GM18502 (cell line): ENCODE measurements around the gene COL24A1.

Source experiments
- ATAC-seq: cut with Tn5 transposase; IDR thresholded peaks from one replicate; pipeline ENCODE4 v1.9.1; 2021; ENCODE audit warnings: mild to moderate bottlenecking; ENCODE audit not compliant: unreplicated experiment, poor library complexity

The COL24A1 gene

DNA sequence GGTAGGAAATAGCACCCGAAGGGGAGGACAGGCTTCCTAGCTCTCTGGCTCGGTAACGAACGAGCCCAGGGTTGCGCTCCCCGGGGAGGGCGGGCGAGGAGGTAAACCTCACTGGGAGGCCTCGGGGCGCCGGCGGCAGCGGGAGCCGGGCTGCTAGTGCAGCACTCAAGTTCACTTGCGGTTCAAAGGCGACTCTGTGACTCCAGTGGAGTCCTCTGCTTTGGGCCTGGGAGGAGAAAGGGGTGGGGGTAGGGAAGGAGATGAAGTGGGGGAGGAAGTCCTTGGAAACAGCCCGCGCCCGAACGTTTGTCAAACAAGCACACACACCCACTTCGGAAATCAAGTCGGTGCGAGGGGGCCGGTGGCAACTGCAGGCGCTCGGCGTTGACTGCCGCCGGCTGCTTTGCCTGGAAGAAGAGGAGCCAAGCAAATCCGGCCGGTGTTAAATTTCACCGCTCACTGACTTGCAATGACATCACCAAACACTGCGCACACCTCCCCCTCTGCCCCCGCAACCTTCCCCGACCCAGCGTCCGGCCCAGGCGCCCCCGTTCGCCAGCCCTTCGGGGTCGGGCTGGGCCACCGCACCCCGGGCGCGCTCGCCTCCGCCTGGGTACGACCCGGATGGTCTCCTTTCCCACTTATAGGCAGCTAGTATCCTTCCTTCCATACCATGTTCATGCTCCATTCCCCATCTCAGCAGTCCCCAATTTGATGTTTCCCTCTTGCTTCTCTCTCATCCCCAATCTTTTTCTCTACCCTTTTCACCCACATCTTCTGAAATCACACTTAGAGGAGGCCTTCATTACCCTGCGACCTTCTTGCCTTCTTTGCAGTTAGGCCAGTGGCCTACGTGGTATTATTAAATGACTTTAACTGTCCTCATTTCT, at the start of gene COL24A1:
Gene COL24A1 (minus strand): TSS at position 207 of the 890 bp plus-strand sequence. CDS start 376 bp downstream, outside the sequence.
- ATAC-seq = peak; percentile 61

GRCh38 chr1:86205741-86206140, 49.2 kb upstream of the COL24A1 start:
- ATAC-seq = no peak

DNA sequence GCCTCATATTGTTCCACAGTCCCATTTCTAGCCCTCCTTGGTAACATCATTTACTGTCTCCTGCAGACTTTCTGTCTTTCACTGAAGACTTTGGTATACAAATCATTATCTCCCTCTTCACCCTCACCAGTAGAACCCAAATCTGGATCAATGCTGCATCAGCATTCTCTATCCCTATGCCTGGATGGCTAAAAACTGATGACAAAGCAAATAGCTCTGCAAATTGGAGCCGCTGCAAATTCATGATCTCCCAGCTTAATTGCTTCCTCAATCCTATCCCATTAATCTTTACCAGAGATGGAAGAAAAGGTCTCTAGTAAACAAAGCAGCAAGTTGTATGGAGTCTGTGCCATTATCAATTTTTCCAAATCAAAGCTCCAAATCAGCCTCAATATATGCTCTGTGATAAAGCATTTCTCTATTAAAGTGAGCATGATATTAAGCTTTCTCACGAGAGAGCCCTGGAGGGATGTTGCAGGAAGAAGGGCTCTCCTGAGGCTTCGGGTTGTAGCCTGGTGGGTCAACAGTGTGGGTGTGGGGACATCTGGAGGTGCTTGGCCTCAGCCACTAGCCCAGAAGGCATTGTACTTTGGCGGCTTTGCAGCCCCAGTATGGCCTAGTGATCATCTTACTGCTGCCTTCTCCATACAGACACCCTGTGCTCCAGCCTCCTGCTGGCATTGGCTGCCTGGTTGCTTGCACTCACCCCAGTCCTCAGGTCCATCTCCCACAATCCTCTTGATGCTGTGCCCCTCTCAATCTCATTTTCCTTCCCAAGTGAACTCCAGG, 46.2 kb upstream of the COL24A1 start:
- ATAC-seq = no peak

GRCh38 chr1:86201311-86201710, 44.7 kb upstream of the COL24A1 start:
- no peak for ATAC-seq

- no peak for ATAC-seq
Observed at GRCh38 chr1:86200901-86201300, 44.3 kb upstream of the COL24A1 start.

DNA sequence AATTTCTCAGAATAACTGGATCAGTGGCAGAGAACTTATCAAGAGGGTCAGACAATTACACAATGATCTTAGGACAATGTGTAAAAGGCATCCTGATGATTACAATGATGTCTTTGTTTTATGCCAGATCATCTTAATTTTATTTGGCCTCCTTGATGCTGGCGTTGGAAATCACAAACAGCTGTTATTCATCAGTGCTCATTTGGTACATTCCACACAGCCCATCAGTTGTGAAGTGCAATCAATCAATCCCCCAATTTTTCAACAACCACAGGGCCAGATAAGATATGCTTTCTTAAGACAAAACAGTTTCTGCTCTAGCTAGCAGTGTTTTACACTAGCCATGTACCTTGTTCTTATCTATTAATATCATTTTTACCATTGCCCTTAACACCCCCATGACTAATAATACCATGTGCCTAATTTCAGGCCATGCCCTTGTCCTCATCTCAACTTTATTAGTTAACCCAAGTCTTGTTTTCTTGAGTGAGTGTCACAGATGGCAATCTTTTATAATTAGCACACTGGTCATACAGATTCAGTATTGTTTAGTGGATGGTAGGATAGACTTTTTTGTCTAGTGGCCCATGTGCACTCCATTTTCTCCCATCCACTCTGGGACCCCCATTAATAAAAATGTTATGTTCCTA, 40.8 kb upstream of the COL24A1 start:
- no peak for ATAC-seq

GRCh38 chr1:86195281-86195680, 38.7 kb upstream of the COL24A1 start:
- no peak for ATAC-seq

- no peak for ATAC-seq
Observed at GRCh38 chr1:86194491-86195034, 38.0 kb upstream of the COL24A1 start.

GRCh38 chr1:86192417-86192816, 35.8 kb upstream of the COL24A1 start:
- ATAC-seq = no peak

DNA sequence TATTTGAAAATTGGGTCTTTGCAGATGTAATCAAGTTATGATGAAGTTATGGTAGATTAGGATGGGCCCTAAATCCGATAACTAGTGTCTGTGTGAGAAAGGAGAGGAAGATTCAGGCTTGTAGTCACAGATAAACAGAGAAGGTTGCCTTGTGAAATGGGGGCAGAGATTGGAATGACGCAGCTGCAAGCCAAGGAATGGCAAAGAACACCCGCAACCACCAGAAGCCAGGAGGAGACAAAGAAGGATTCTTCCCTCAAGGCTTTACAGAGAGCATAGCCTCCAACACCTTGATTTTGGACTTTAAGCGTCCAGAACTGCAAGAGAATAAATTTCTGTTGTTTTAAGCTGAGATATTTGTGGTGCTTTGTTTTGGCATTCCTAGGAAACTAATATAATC, 35.4 kb upstream of the COL24A1 start:
- no peak for ATAC-seq

DNA sequence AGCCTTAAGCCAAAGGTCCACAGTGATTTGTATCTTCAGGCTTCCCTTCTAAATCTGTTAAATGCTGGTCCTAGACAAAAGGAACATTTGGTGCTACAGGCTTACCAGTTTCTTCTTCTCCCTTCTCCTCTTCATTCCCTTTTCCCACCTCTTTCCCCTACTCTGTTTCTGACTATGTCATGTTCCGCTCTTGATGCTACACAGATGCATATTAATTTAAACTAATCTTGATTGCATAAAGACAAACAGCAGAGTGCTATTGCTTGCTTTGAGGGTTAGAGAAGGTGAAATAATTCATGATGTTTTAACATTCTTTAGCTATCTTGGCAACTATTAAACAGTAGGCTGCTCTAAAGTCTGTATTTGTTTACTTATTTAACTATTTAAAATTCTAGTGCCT, 34.3 kb upstream of the COL24A1 start:
- ATAC-seq = no peak

DNA sequence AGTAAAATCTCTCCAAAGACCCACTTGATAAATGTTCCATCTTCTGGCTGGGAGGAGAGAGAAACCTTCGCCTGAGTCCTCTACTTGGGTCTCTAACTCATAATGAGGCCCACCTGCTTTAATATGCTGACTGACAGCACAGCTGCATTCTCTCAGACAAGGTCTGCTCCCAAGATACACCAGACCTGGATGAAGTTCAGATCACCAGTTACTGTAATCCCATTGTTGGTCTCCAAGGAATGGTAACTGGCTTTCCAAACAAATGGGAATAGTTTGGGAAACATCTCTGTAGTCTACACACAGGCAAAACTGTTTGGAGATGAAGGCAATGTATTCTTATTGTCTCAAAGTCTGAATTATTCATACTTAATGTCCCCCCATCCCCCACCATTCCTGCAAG, 27.9 kb upstream of the COL24A1 start:
- ATAC-seq = no peak

GRCh38 chr1:86183810-86184209, 27.2 kb upstream of the COL24A1 start:
- ATAC-seq = no peak

DNA sequence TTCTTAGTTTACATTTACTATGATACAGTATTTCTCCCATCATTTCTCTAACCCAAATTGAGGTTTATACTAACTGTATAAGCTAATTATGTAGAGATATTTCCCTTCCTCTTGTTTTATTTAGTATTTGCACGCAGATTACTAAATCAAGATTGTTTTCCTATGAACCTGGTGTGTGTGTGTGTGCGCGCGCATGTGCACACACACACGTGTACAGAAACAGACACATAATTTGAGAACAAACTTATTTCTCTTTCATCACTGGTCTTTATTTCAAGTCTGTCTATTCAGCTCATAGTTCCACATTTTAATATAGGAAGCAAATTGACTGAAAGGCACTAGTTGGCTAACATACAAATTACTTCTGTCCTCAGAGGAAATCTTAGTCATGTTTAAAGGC, 19.7 kb upstream of the COL24A1 start:
- no peak for ATAC-seq

- no peak for ATAC-seq
Observed at GRCh38 chr1:86175756-86176155, 19.2 kb upstream of the COL24A1 start.

DNA sequence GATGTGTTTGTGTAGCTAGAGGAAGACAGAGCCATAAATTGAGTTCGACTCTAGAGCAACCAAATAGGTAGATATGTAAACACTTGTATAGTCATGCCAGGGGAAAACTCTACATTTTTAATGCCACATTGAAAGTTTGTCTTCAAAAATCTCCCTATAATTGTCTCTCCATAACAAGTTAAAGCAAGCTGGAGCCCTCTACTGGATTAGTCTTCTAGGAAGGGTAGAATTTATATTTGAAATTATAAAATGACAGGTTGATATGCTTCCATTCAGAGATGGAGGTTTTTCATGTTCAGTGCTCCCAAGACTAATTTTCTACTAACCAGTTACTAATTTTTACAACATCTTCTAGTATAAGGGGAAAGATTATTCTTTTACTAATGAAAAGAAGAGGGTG, 13.1 kb upstream of the COL24A1 start:
- ATAC-seq = no peak

DNA sequence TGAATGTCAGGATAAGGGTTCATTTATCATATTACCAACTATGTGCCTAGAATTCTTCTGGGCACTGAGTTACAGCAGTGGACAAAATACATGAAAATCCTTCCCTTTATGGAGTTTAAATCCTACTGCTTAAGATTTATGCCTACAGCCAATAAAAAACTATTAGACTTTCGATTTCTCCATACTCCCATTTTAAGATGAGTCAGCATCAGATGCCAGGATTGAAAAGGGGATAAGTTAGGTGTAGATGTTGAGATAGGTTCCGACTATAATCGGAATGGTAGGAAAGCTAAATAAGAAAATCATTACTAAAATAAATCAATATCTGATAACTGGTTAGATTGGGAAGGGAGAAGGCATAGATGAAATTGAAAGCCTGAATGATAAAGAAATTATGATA, 3.2 kb upstream of the COL24A1 start:
- ATAC-seq = no peak

- peak; percentile 27 for ATAC-seq
Observed at GRCh38 chr1:86155807-86156565, 586 bp downstream of the COL24A1 start.

DNA sequence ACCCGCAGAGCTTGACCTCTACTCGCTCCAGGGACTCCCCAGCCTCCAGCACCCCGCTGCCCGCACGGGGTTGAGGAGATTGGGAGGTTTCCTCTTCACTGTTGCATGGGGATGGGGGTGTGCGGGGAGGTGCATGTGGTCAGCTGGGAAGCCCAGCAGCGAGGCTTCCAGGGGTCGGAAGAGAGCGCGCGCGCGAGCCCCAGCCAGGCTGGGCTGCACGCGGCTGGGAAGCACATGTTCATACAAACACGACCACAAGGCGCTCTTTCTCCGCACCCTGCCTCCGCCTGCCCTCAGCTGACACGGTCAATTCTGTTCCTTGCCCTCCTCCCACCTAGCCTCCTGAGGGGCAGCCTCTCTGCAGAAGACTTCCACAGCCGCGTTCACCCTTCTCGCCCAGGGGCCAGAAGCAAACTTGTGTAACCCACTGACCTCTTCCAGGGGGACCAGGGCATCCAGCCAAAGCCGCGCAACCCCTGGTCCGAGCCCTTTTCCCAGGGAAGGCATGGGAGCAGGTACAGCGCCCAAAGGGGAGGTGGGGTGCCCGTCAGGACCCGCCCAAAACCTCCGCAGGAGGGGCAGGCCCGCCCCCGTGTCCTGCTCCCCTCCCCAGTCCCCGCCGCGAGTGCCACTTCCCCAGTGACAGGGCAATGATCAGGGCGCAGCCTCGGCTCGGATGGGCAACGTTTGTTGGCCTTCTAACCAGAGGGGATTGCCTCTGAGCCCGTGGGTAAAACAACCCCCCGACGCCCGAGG, 1.3 kb downstream of the COL24A1 start:
- ATAC-seq = no peak
